ENCODE measurements around the gene CACNA1C.

The CACNA1C gene

GRCh38 chr12:2582631-2583030 lies 529.8 kb downstream of the CACNA1C start:
- DNase-seq (ENCODE audit: low spot score), result no peak
- TF ChIP-seq, protein P1, sequence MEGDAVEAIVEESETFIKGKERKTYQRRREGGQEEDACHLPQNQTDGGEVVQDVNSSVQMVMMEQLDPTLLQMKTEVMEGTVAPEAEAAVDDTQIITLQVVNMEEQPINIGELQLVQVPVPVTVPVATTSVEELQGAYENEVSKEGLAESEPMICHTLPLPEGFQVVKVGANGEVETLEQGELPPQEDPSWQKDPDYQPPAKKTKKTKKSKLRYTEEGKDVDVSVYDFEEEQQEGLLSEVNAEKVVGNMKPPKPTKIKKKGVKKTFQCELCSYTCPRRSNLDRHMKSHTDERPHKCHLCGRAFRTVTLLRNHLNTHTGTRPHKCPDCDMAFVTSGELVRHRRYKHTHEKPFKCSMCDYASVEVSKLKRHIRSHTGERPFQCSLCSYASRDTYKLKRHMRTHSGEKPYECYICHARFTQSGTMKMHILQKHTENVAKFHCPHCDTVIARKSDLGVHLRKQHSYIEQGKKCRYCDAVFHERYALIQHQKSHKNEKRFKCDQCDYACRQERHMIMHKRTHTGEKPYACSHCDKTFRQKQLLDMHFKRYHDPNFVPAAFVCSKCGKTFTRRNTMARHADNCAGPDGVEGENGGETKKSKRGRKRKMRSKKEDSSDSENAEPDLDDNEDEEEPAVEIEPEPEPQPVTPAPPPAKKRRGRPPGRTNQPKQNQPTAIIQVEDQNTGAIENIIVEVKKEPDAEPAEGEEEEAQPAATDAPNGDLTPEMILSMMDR (IDR thresholded peaks at IDR 0.05; ENCODE audit: borderline replicate concordance, control extremely low read depth, extremely low read depth, insufficient read depth, missing control alignments), result no peak
- in situ Hi-C loops (cut with MboI; ENCODE audit: low sequenced_read_pairs, unreplicated experiment), result loop anchor here (25.0 kb wide), 1 partner anchor 945 kb away; the partner anchor contains the start of gene WNT5B

DNA sequence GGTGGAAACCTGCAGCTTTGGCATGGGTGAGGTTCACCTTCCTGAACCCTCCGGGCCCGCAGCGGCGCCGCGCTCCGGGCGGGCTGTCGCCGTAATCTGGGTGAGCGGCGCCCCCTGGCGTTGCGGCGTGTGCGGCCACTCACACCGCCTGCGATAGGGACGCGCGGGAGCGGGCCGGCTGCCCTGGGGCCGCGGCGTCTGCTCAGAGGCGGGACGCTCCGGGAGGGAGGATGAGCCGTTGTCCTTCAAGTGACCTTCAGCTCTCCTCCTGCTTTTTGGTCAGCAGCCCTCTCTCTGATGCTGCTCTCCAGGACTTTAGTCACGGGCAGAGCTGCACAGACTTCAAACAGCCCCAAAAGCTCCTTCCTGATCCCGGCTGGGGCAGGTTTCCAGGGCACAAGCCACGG lies 530.3 kb downstream of the CACNA1C start:
- in situ Hi-C loops (cut with MboI; ENCODE audit: low sequenced_read_pairs, unreplicated experiment), result loop anchor here (25.0 kb wide), 1 partner anchor 946 kb away; the partner anchor contains the start of gene WNT5B
- DNase-seq (ENCODE audit: low spot score), result peak; percentile 88

DNA sequence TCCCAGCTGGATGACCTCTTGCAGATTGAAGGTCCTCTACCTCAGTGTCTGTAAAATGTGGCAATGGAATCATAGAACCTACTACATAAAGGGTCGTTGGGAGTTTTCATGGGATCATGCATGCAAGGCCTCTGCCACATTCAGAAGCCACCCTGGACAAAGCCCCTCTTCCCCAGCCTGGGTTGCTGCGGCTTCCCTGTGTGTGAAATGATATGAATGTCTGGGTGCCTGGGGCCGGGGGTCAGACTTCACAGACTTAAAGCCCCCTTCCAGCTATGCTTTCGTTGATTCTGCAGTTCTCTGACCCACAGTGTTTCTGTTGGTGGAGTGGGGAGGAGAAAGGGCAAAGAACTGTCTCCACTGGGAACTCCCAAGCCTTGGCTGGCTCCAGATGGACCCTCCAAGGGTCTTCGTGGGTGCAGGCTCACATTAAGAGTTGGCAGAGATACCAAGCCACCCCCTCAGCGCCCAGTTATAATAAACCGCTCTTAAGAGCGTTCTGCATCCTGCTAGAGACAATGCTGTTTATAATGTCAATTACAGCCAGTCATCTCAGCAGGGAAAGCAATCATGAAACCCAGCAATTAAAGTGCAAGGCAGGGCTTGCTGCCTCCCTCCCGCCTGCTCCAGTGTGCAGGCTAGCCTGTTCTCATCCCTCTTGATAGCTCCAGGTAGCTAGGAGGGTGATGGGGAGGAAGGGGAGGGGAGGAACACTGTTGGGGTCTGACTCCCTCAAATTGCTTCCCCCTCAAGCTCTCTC lies 531.0 kb downstream of the CACNA1C start:
- no peak for DNase-seq (ENCODE audit: low spot score)
- in situ Hi-C loops (cut with MboI; ENCODE audit: low sequenced_read_pairs, unreplicated experiment), result loop anchor here (25.0 kb wide), 1 partner anchor 947 kb away; the partner anchor contains the start of gene WNT5B
- TF ChIP-seq, protein P1 (IDR thresholded peaks at IDR 0.05; ENCODE audit: borderline replicate concordance, control extremely low read depth, extremely low read depth, insufficient read depth, missing control alignments), result no peak

More for the DNA sequence above, 530.3 kb downstream of the CACNA1C start:
- TF ChIP-seq, protein P1 (IDR thresholded peaks at IDR 0.05; ENCODE audit: borderline replicate concordance, control extremely low read depth, extremely low read depth, insufficient read depth, missing control alignments), result peak; percentile 88

DNA sequence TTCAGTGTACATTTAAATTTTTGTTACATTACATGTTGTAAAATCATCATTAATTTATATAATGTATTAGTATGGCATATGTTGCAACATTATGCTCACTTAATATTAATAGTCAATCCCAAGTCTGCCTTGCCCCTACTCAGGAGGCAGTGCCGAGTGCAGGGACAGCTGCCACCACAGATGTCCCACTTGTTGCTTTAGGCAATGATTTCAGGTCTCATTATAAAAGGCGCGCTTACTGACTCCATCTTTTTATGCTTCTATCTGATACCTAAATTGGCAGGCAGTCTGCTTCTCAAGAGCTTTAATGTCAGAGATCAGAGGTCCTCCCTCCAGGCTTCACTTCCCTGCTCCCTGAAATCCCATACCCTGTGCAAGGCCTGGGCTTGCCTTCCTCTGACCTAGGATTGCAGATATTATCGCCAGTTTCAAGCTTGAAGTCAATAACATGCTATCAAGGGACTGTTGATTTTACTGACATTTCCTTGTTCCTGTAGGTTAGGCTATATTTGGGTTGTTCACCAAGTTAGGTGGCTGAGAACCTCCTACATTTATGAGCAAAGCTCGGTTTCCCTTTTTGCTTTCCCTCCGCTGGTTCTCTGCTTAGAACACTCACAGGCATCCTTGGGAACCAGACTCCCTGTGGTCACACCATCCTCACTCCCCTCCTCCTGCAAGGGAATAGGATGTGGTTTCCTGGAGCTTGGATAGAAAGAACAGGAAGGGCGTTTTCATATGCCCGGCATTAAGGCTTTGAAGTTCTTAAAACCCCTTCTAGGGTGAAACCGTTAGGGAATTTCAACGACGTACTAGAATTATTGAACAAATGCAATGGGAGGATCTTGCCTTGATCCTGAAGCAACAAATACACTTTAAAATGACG lies 533.6 kb downstream of the CACNA1C start:
- DNase-seq (ENCODE audit: low spot score), result no peak

DNA sequence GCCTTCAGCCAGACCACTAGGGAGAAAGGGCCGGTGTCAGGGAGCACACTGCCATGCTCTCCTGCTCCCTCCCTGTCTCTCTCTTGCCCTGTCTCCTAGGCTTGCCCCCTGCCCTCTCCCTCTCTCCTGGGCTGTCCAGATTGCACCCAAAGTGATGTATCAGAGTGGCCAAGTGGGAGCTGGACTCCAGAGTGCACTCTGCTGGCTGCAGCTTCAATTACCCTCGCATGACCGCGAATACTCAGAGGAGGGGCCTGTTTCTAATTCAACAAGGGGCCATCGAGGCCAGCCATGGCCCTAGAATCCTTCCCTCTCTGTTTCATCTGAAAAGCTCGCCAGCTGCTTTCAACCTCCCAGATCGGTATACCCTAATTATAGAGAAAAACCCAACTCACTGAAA lies 535.6 kb downstream of the CACNA1C start:
- TF ChIP-seq, protein P1 (IDR thresholded peaks at IDR 0.05; ENCODE audit: borderline replicate concordance, control extremely low read depth, extremely low read depth, insufficient read depth, missing control alignments), result no peak
- DNase-seq (ENCODE audit: low spot score), result no peak
- in situ Hi-C loops (cut with MboI; ENCODE audit: low sequenced_read_pairs, unreplicated experiment), result loop anchor here (25.0 kb wide), 1 partner anchor 951 kb away; the partner anchor contains the start of gene WNT5B

More for the DNA sequence above, 533.6 kb downstream of the CACNA1C start:
- TF ChIP-seq, protein P1 (IDR thresholded peaks at IDR 0.05; ENCODE audit: borderline replicate concordance, control extremely low read depth, extremely low read depth, insufficient read depth, missing control alignments), result no peak
- in situ Hi-C loops (cut with MboI; ENCODE audit: low sequenced_read_pairs, unreplicated experiment), result loop anchor here (25.0 kb wide), 1 partner anchor 949 kb away; the partner anchor contains the start of gene WNT5B

DNA sequence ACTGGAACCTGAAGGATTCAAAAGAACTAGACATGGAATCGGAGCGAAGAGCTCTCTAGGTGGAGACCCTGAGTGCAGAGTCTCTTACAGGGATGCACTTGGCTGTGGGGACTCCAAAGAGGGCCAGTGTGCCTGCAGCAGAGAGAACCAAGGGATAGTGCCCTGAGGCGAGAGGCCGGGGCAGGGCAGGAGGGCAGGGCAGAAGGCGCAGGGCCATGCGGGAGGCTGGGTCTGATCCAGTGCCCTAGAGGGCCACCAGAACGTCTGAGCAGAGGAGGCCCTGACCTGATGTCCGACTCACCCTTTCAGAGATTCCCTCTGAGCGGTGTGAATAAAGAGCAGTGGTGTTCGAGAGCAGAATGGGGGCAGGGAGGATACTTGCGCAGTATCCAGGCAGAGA lies 536.6 kb downstream of the CACNA1C start:
- DNase-seq (ENCODE audit: low spot score), result no peak
- TF ChIP-seq, protein P1 (IDR thresholded peaks at IDR 0.05; ENCODE audit: borderline replicate concordance, control extremely low read depth, extremely low read depth, insufficient read depth, missing control alignments), result no peak
- in situ Hi-C loops (cut with MboI; ENCODE audit: low sequenced_read_pairs, unreplicated experiment), result loop anchor here (25.0 kb wide), 1 partner anchor 952 kb away; the partner anchor contains the start of gene WNT5B
